SK-N-SH treated with all-trans-retinoic acid at 6 μM for 48 hours (cell line): Measurements from ENCODE around the gene AGBL1.

Experiments used
- ARNTL ChIP-seq: fragments of 450-650 bp; formaldehyde crosslinking; IDR thresholded peaks from 2 replicates; pipeline ENCODE4 v1.5.0; 2020; ENCODE audit warnings: low read depth, mild to moderate bottlenecking, moderate library complexity, borderline replicate concordance
- ESRRG ChIP-seq: fragments of 250-450 bp; sonication (Bioruptor Pico); IDR thresholded peaks from 2 replicates; pipeline ENCODE4 v1.6.1; 2021; ENCODE audit warnings: mild to moderate bottlenecking
- GLIS3 ChIP-seq: fragments of 250-450 bp; sonication (Bioruptor Pico); IDR thresholded peaks from 2 replicates; pipeline ENCODE4 v1.5.0; 2020; ENCODE audit warnings: mild to moderate bottlenecking, moderate library complexity
- OSR1 ChIP-seq: fragments of 250-450 bp; sonication (Bioruptor Pico); IDR thresholded peaks from 2 replicates; pipeline ENCODE4 v1.8.0; 2022; ENCODE audit warnings: moderate library complexity, mild to moderate bottlenecking, inconsistent platforms
- PATZ1 ChIP-seq: fragments of 250-450 bp; sonication (Bioruptor Pico); IDR thresholded peaks from 2 replicates; pipeline ENCODE4 v1.8.0; 2020; ENCODE audit warnings: mild to moderate bottlenecking, moderate library complexity, borderline replicate concordance
- RARB ChIP-seq: fragments of 250-450 bp; sonication (Bioruptor Pico); IDR thresholded peaks from 2 replicates; pipeline ENCODE4 v1.8.0; 2021; ENCODE audit warnings: mild to moderate bottlenecking, moderate library complexity
- ZC3H10 ChIP-seq: fragments of 250-450 bp; sonication (Bioruptor Pico); IDR thresholded peaks from 2 replicates; pipeline ENCODE4 v1.5.1; 2021; ENCODE audit warnings: mild to moderate bottlenecking, moderate library complexity
- ZNF70 ChIP-seq: fragments of 450-650 bp; formaldehyde crosslinking; IDR thresholded peaks from 2 replicates; pipeline ENCODE4 v1.5.0; 2020; ENCODE audit warnings: mild to moderate bottlenecking, moderate library complexity
- ZNF8 ChIP-seq: fragments of 450-650 bp; formaldehyde crosslinking; IDR thresholded peaks from 2 replicates; pipeline ENCODE4 v1.5.0; 2020; ENCODE audit warnings: mild to moderate bottlenecking, moderate library complexity

GRCh38 chr15:86659724-86660411 is 580.2 kb downstream of the AGBL1 start:
- no peak for TF ChIP-seq ZC3H10
- TF ChIP-seq OSR1 = no peak
- no peak for TF ChIP-seq PATZ1 (CRISPR knock-in tag)
- TF ChIP-seq ARNTL (CRISPR knock-in tag) = no peak
- TF ChIP-seq ZNF8 (CRISPR knock-in tag) = no peak
- TF ChIP-seq GLIS3 = no peak
- TF ChIP-seq ESRRG (CRISPR knock-in tag) = no peak
- no peak for TF ChIP-seq RARB (CRISPR knock-in tag)
- TF ChIP-seq ZNF70 (CRISPR knock-in tag) = no peak
